Skin of body (tissue), 2 donors: ENCODE measurements around the gene IGSF23. TPM values are rescaled to one million over a fixed set of nuclear protein-coding genes. Genes with fewer than 3 reads are reported as not detected.

Source experiments
- DNase-seq: peaks from one replicate; lab custom pipeline; 2025; lab: John Stamatoyannopoulos, UW
- total RNA-seq: library from RNA; depleted of rRNA; stranded (reverse); fragments of >200 nt; gene quantifications from one replicate; pipeline ENCODE4 v1.2.3, GENCODE V29; 2014

Gene IGSF23
- not detected for total RNA-seq

- DNase-seq, result no peak
These were observed at the start of gene IGSF23 for GRCh38 chr19:44613295-44614178. Gene IGSF23 (plus strand): TSS chr19:44613563. CDS start chr19:44613646, 83 bp downstream.

GRCh38 chr19:44566984-44567383, 46.4 kb upstream of the IGSF23 start:
- no peak for DNase-seq

- no peak for DNase-seq
These were observed 45.6 kb upstream of the IGSF23 start for GRCh38 chr19:44567745-44568144.

- no peak for DNase-seq
These were observed 42.8 kb upstream of the IGSF23 start for GRCh38 chr19:44570603-44570983.

- no peak for DNase-seq
These were observed 42.2 kb upstream of the IGSF23 start for GRCh38 chr19:44570984-44571684.

GRCh38 chr19:44571830-44572580, 41.4 kb upstream of the IGSF23 start:
- no peak for DNase-seq

GRCh38 chr19:44572581-44572900, 40.8 kb upstream of the IGSF23 start:
- DNase-seq, result no peak

- DNase-seq, result no peak
These were observed 40.2 kb upstream of the IGSF23 start for GRCh38 chr19:44573183-44573582.

GRCh38 chr19:44573627-44574026, 39.7 kb upstream of the IGSF23 start:
- DNase-seq, result no peak

GRCh38 chr19:44574186-44574950, 39.0 kb upstream of the IGSF23 start:
- no peak for DNase-seq

GRCh38 chr19:44575116-44575700, 38.2 kb upstream of the IGSF23 start:
- no peak for DNase-seq

GRCh38 chr19:44576843-44577565, 36.4 kb upstream of the IGSF23 start:
- DNase-seq, result no peak

- no peak for DNase-seq
These were observed 35.8 kb upstream of the IGSF23 start for GRCh38 chr19:44577566-44577874.

GRCh38 chr19:44579663-44580365, 33.5 kb upstream of the IGSF23 start:
- no peak for DNase-seq

- DNase-seq, result no peak
These were observed 32.9 kb upstream of the IGSF23 start for GRCh38 chr19:44580366-44580895.

- DNase-seq, result no peak
These were observed 32.1 kb upstream of the IGSF23 start for GRCh38 chr19:44581288-44581687.

- no peak for DNase-seq
These were observed 30.6 kb upstream of the IGSF23 start for GRCh38 chr19:44582581-44583265.

- no peak for DNase-seq
These were observed 27.8 kb upstream of the IGSF23 start for GRCh38 chr19:44585371-44586133.
